GM23338 (cell line): ENCODE data around the gene ICAM2. TPM values are rescaled to one million over a fixed set of nuclear protein-coding genes. Genes with fewer than 3 reads are reported as not detected.

Source experiments
- ATAC-seq: fragments of 200-7000 bp; cut with Tn5 transposase; 3 replicates; pipeline ENCODE4 v1.9.1; 2020
- DNase-seq: peaks from one replicate; pipeline ENCODE4 v3.0.0-alpha.2; 2015; ENCODE audit warnings: low spot score
- H2AFZ ChIP-seq: fragments of 200-600 bp; sonication (generic); 2 replicates; pipeline ENCODE4 v1.8.0; 2016; ENCODE audit warnings: antibody characterized with exemption, mild to moderate bottlenecking, moderate library complexity
- H3F3A ChIP-seq: fragments of 200-600 bp; sonication (generic); replicated peaks from 2 replicates; pipeline ENCODE4 v1.8.0; 2017; ENCODE audit warnings: antibody characterized with exemption, mixed run types, low read depth
- H3K27ac ChIP-seq: fragments of 200-600 bp; sonication (generic); 2 replicates; pipeline ENCODE4 v1.6.1; 2016; ENCODE audit warnings: low read depth
- H3K27me3 ChIP-seq: fragments of 200-600 bp; sonication (generic); 2 replicates; pipeline ENCODE4 v1.8.0; 2016; ENCODE audit warnings: mild to moderate bottlenecking, mixed run types, moderate library complexity; ENCODE audit not compliant: insufficient read depth
- H3K36me3 ChIP-seq: fragments of 200-600 bp; sonication (generic); 2 replicates; pipeline ENCODE4 v1.8.0; 2016; ENCODE audit warnings: mild to moderate bottlenecking; ENCODE audit not compliant: insufficient read depth
- H3K4me1 ChIP-seq: fragments of 200-600 bp; sonication (generic); 2 replicates; pipeline ENCODE4 v1.8.0; 2016; ENCODE audit warnings: mild to moderate bottlenecking, moderate library complexity; ENCODE audit not compliant: insufficient read depth
- H3K4me2 ChIP-seq: fragments of 200-600 bp; sonication (generic); 2 replicates; pipeline ENCODE4 v1.7.1; 2017; ENCODE audit warnings: mixed run types
- H3K4me3 ChIP-seq: fragments of 200-600 bp; sonication (generic); 2 replicates; pipeline ENCODE4 v1.6.1; 2016; ENCODE audit warnings: mixed run types
- H3K79me2 ChIP-seq: fragments of 200-600 bp; sonication (generic); replicated peaks from 2 replicates; pipeline ENCODE4 v1.8.0; 2017; ENCODE audit warnings: mild to moderate bottlenecking; ENCODE audit not compliant: insufficient read depth
- H3K9me2 ChIP-seq: fragments of 200-600 bp; sonication (generic); 2 replicates; pipeline ENCODE4 v1.8.0; 2017; ENCODE audit not compliant: insufficient read depth
- H4K20me1 ChIP-seq: fragments of 200-600 bp; sonication (generic); replicated peaks from 2 replicates; pipeline ENCODE4 v1.8.0; 2017; ENCODE audit warnings: mild to moderate bottlenecking; ENCODE audit not compliant: insufficient read depth
- H3K27ac Mint-ChIP-seq: 2 replicates; pipeline ENCODE4 v1.8.0; 2020; ENCODE audit warnings: inconsistent platforms, mild to moderate bottlenecking, moderate library complexity, mixed read lengths
- H3K27me3 Mint-ChIP-seq: 3 replicates; pipeline ENCODE4 v1.8.0; 2022; ENCODE audit warnings: low read depth, mild to moderate bottlenecking, moderate library complexity, mixed read lengths, inconsistent platforms; ENCODE audit not compliant: insufficient read depth, poor library complexity
- H3K36me3 Mint-ChIP-seq: 3 replicates; pipeline ENCODE4 v1.8.0; 2021; ENCODE audit warnings: low read depth, mild to moderate bottlenecking, inconsistent platforms, moderate library complexity, mixed read lengths
- H3K4me1 Mint-ChIP-seq: 3 replicates; pipeline ENCODE4 v1.8.0; 2020; ENCODE audit warnings: mild to moderate bottlenecking, inconsistent platforms, mixed read lengths
- H3K4me3 Mint-ChIP-seq: 3 replicates; pipeline ENCODE4 v1.8.0; 2021; ENCODE audit warnings: moderate library complexity, mild to moderate bottlenecking, inconsistent platforms, mixed read lengths
- H3K9me3 Mint-ChIP-seq: 3 replicates; pipeline ENCODE4 v1.8.0; 2020; ENCODE audit warnings: moderate library complexity, mild to moderate bottlenecking, inconsistent platforms, mixed read lengths
- CREB1 ChIP-seq: fragments of 250-450 bp; sonication (Bioruptor Pico); IDR thresholded peaks from 2 replicates; pipeline ENCODE4 v1.5.0; 2020; ENCODE audit warnings: low read depth, mild to moderate bottlenecking, moderate library complexity
- EZH2 ChIP-seq: fragments of 200-600 bp; sonication (generic); IDR thresholded peaks from one replicate; pipeline ENCODE4 v1.8.0; 2017; ENCODE audit warnings: antibody characterized with exemption, mild to moderate bottlenecking, low read depth; ENCODE audit not compliant: unreplicated experiment
- NANOG ChIP-seq: IDR thresholded peaks from 2 replicates; pipeline ENCODE4 v1.6.1; 2016; ENCODE audit warnings: antibody characterized with exemption, borderline replicate concordance
- POLR2AphosphoS5 ChIP-seq: IDR thresholded peaks from 2 replicates; pipeline ENCODE4 v1.6.1; 2016; ENCODE audit warnings: antibody characterized with exemption, low read depth
- STAT1 ChIP-seq: IDR thresholded peaks from one replicate; pipeline ENCODE4 v1.6.1; 2016; ENCODE audit warnings: antibody characterized with exemption; ENCODE audit not compliant: unreplicated experiment
- ZNF331 ChIP-seq: fragments of 250-450 bp; sonication (Bioruptor Pico); IDR thresholded peaks from 2 replicates; pipeline ENCODE4 v1.5.0; 2020; ENCODE audit warnings: low read depth, mild to moderate bottlenecking, moderate library complexity
- ZNF462 ChIP-seq: fragments of 250-450 bp; sonication (Bioruptor Pico); IDR thresholded peaks from 2 replicates; pipeline ENCODE4 v1.5.0; 2020; ENCODE audit warnings: mild to moderate bottlenecking, moderate library complexity
- polyA plus RNA-seq: library from polyadenylated mRNA; unstranded; fragments of >200 nt; fragmentation: Nextera tagmentation; extraction: Ambion mirVana; gene quantifications from 2 replicates; pipeline ENCODE4 v1.2.1, GENCODE V29; 2016
- total RNA-seq: library from RNA; depleted of rRNA; stranded (reverse); fragments of >200 nt; shearing (Covaris generic); gene quantifications from 2 replicates; pipeline ENCODE4 v1.2.3, GENCODE V29; 2014
- TF ChIP-seq, protein P1 (sequence below), 2 experiments: fragments of 200-600 bp in 1 of 2; sonication (generic) in 1 of 2; conservative IDR thresholded peaks; 2 replicates each; pipeline versions ENCODE4 v1.5.1 to v1.6.1; 2016 to 2017; ENCODE audit warnings: antibody characterized with exemption in 2 of 2, low read depth in 2 of 2, mild to moderate bottlenecking in 2 of 2, moderate library complexity in 1 of 2
- TF ChIP-seq, protein P2 (sequence below): IDR thresholded peaks from one replicate; pipeline ENCODE4 v1.6.1; 2018; ENCODE audit warnings: antibody characterized with exemption; ENCODE audit not compliant: unreplicated experiment

ICAM2 gene
- total and polyA plus RNA-seq, 2 experiments from 2014 or later: 0.31 to 0.86 TPM

GRCh38 chr17:63978272-63979200 is 41.9 kb downstream of the ICAM2 start (continued):
- no peak for TF ChIP-seq ZNF462 (CRISPR knock-in tag)
- no peak for TF ChIP-seq NANOG

- H3K36me3 Mint-ChIP-seq: peaks cover 1% of the 10 kb centered on the region; the same call in 2 of the 3 replicates
Observed at GRCh38 chr17:63976702-63977101, 43.7 kb downstream of the ICAM2 start.

More at GRCh38 chr17:63976702-63977101, 43.7 kb downstream of the ICAM2 start:
- H3K27ac Mint-ChIP-seq: no peak overlapping the region
- H3K9me3 Mint-ChIP-seq: peaks cover 4% of the 10 kb centered on the region
- H4K20me1 ChIP-seq: no peaks in the 10 kb centered on the region
- DNase-seq: no peak
- H3K4me3 Mint-ChIP-seq: no peak overlapping the region
- H3K4me1 ChIP-seq: no peaks in the 10 kb centered on the region
- H3K27me3 ChIP-seq: no peaks in the 10 kb centered on the region
- no peak overlapping the region for H2AFZ ChIP-seq
- H3K4me3 ChIP-seq: no peak overlapping the region
- H3K36me3 ChIP-seq: no peaks in the 10 kb centered on the region
- H3K79me2 ChIP-seq: no peaks in the 10 kb centered on the region
- no peak for TF ChIP-seq STAT1
- TF ChIP-seq ZNF331 (CRISPR knock-in tag): no peak
- TF ChIP-seq NANOG: no peak
- TF ChIP-seq, protein P1, sequence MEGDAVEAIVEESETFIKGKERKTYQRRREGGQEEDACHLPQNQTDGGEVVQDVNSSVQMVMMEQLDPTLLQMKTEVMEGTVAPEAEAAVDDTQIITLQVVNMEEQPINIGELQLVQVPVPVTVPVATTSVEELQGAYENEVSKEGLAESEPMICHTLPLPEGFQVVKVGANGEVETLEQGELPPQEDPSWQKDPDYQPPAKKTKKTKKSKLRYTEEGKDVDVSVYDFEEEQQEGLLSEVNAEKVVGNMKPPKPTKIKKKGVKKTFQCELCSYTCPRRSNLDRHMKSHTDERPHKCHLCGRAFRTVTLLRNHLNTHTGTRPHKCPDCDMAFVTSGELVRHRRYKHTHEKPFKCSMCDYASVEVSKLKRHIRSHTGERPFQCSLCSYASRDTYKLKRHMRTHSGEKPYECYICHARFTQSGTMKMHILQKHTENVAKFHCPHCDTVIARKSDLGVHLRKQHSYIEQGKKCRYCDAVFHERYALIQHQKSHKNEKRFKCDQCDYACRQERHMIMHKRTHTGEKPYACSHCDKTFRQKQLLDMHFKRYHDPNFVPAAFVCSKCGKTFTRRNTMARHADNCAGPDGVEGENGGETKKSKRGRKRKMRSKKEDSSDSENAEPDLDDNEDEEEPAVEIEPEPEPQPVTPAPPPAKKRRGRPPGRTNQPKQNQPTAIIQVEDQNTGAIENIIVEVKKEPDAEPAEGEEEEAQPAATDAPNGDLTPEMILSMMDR (conservative IDR thresholded peaks at IDR 0.05; ENCODE audit: low read depth in 2 of 2): no peak
- TF ChIP-seq POLR2AphosphoS5: no peak
- TF ChIP-seq, protein P2, sequence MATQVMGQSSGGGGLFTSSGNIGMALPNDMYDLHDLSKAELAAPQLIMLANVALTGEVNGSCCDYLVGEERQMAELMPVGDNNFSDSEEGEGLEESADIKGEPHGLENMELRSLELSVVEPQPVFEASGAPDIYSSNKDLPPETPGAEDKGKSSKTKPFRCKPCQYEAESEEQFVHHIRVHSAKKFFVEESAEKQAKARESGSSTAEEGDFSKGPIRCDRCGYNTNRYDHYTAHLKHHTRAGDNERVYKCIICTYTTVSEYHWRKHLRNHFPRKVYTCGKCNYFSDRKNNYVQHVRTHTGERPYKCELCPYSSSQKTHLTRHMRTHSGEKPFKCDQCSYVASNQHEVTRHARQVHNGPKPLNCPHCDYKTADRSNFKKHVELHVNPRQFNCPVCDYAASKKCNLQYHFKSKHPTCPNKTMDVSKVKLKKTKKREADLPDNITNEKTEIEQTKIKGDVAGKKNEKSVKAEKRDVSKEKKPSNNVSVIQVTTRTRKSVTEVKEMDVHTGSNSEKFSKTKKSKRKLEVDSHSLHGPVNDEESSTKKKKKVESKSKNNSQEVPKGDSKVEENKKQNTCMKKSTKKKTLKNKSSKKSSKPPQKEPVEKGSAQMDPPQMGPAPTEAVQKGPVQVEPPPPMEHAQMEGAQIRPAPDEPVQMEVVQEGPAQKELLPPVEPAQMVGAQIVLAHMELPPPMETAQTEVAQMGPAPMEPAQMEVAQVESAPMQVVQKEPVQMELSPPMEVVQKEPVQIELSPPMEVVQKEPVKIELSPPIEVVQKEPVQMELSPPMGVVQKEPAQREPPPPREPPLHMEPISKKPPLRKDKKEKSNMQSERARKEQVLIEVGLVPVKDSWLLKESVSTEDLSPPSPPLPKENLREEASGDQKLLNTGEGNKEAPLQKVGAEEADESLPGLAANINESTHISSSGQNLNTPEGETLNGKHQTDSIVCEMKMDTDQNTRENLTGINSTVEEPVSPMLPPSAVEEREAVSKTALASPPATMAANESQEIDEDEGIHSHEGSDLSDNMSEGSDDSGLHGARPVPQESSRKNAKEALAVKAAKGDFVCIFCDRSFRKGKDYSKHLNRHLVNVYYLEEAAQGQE: no peak
- TF ChIP-seq CREB1 (CRISPR knock-in tag): no peak
- TF ChIP-seq EZH2: no peak
- no peak for ATAC-seq
- H3K9me2 ChIP-seq: no peaks in the 10 kb centered on the region
- H3K4me2 ChIP-seq: no peak overlapping the region
- peaks cover 7% of the 10 kb centered on the region for H3K4me1 Mint-ChIP-seq
- no peaks in the 10 kb centered on the region for H3F3A ChIP-seq
- no peak overlapping the region for H3K27ac ChIP-seq
- peaks cover 6% of the 10 kb centered on the region for H3K27me3 Mint-ChIP-seq
